ENCODE results near the gene HTRA3.
"Not testable (repeated sequence)": the region's sequence is repeated elsewhere in the genome, so short reads cannot be mapped to it uniquely, and the experiment has no call there.

The HTRA3 gene

DNA sequence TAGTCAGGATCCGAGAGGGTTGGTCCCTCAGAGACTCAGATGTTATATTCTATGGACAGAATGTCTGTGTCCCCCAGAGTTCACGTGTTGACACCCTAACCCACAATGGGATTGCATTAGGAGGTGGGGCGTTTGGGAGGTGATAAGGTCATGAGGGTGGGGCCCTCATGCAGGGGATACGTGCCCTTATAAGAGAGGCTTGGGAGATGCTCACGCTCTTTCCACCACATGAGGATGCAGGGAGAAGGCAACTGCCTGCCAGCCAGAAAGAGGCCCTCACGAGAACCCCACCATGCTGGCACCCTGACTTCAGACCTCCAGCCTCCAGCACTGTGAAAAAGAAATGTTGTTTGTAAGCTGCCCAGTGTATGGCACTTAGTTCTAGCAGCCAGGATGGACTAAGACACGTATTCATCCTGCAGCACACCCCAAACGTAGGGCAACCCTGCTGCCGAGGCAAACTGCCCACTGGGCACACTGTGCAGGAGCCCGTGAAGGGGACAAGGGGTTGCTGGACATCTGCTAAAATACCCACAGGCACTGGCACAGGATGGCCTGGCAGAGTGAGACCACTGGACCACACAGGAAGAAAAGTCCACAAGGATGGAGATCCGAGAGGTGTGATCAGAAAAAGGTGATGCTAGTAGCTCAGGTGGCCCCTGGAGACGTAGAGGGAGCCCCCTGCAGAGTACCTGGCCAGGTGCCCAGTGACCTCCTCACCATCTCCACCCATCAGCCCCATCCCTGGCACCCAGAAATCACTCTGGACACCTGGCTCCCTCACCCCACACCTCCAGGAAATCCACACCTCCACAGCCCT lies 62.7 kb downstream of the HTRA3 start:
- no peak for DNase-seq

GRCh38 chr4:8332891-8333331 lies 63.4 kb downstream of the HTRA3 start:
- no peak for DNase-seq

DNA sequence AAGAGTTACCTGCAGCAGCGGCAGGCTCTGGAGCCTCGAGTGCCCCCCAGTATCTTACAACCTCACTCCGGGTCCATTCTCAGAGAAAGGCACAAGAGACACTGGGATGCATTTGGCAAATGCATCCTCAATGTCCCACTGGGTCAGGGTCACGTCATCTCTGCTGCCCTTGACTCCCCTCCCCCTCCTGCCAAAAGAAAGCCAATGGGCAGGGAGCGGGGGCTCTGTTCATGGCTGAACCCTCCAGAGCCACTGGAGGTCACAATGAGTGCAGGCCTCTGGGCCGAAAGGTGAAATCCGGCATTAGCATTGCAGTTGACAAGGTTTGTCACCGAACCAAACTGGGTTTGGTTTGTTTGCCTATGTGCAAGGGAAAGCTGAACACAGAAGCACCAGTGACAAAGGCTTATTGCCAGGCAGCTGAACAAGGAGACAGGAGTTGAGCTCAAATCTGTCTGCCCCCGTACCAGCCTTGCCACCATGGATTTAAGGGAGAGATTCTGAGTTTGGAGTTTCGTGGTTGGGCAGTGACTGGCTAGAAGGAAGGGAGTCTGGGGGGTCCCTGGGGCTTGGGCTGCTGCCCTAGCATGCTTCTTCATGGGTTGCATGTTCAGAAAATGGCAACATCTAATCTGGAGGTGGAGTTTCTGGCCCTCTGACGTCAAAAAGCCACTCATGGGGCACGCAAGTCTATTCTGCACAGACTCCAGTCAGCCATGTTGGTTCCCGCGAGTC lies 64.3 kb downstream of the HTRA3 start:
- no peak for DNase-seq

- DNase-seq, result no peak
Measured at GRCh38 chr4:8334786-8335460, 65.4 kb downstream of the HTRA3 start.

DNA sequence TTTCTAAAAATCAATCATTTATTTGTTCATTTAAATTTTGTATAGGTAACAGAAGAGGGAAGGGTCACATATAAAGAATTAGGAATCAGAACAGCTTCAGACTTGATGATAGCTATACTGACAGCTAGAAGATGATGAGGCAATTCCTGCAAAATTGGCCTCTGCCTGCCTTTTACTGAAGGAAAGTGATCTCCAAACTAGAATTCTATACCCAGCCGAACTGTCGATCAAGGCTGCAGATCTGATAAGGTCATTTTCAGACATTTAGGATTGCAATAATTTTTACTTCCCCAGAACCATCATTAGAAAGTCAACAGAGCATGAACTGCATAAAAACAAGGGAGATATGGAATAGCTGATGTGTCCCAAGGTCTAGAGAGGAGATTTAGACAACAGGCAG lies 66.3 kb downstream of the HTRA3 start:
- no peak for DNase-seq

DNA sequence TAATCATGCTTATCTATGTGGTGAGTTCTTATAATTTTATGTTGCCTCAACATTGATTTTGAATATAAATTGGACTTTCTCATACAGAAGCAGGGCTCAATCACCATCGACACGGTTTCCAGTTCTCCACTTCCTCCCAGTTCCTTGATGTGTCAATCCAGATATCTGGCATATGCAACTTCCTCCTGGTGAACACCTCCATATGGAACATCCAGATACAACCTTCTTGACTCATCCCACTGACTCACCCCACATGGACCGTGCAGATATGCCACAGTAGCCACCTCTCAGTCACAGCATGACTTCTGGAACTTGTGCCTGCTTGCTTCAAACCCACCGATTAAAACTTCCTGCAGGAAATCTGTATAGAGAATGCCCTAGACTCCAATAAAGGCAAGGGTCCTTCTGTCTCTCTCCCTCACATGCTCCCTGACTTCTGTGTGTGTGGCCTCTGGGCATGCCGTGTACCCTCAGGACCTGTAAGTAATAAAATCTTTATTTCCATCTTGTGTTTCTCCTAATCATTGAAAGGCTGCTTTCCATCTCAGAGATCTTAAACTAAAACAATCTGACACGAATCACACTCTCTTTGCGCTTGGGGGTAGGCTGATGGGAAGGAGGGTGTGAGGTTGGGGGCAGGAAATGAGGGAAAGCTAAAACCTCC lies 67.0 kb downstream of the HTRA3 start:
- peak; percentile 72 for DNase-seq

DNA sequence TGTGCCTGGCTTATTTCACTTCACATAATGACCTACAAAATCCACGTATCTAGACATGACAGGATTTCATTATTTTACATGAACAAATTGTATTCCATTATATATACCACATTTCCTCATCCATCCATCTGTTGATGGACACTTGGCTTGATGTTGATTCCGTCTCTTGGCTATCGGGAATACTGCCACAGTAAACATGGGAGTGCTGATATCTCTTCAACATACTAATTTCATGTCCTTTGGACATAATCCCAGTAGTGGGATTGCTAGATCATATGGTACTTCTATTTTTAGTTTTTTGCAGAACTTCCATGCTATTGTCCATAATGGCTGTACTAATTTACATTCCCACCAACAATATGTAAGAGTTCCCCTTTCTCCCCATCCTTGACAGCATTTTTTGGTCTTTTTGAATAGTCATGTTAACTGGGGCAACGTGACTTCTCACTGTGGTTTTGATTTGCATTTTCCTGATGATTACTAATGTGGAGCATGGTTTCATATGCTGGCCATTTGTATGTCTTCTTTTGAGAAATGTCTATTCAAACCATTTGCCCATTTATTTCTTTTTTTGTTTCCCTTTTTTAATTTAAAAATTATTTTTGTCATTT lies 68.9 kb downstream of the HTRA3 start:
- DNase-seq, result peak; percentile 16

- no peak for DNase-seq
Measured at GRCh38 chr4:8340781-8341241, 71.3 kb downstream of the HTRA3 start.

DNA sequence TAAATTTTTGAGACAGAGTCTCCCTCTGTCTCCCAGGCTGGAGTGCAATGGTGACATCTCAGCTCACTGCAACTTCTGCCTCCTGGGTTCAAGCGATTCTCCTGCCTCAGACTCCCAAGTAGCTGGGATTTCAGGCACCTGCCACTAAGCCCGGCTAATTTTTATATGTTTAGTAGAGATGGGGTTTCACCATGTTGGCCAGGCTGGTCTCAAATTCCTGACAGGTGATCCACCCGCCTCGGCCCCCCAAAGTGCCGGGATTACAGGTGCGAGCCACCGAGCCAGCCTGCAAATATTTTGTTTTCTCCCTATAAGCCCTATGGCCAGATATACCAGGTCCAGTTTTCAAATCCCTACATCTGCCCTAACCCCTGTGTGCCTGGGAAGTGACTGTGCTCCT lies 71.7 kb downstream of the HTRA3 start:
- DNase-seq, result not testable (repeated sequence)

- no peak for DNase-seq
Measured at GRCh38 chr4:8341691-8342090, 72.1 kb downstream of the HTRA3 start.

- DNase-seq, result no peak
Measured at GRCh38 chr4:8342651-8343261, 73.2 kb downstream of the HTRA3 start.

DNA sequence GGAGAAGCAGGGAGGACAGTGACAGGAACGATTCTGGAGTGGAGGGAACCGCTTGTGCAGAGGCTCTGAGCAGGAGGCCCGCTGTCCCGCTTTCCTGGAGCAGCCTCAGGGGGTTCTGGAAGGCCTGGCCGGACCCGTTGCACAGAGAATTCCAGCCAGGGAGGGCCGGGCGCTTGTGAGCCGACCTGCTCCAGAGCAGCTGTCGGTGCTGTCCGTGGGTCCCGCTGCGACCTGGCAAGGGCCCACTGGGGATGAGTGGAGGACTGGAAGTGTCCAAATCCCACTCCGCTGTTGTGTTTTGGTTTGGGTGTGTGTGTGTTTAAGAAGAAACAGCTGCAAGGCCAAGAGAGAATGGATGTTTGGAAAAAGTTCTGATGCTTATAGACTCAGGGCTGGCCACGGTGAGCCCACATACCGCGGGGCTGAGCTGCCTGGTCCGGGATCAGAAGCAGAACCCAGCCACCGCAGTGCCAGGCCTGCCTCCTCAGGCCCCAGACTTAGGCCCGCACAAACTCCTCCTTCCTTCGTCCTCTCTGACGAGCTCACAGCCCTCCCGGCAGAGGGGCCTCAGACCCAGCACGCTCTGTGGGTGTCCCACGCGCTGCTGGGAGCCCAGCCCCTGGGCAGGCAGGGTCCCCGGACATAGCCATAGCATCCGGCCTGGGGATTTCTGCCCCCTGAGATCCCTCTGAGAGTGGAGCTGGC lies 73.9 kb downstream of the HTRA3 start:
- no peak for DNase-seq

DNA sequence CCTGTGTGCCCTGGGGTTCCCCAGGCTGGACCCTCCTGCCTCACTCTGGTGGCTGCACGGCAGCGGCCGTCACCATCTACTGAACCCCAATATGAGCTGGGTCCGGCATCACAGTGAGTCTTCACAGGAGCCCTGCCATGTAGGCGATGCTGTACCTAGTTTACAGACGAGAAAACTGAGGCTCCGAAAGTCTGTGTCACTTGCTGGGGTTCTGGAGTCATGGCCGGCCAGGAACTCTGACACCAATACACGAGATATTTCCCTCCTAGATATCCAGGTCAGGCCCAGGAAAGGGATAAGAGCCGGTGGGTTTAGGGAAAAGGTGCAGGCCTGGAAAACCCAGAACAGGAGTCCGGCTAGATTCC lies 74.4 kb downstream of the HTRA3 start:
- no peak for DNase-seq

GRCh38 chr4:8344377-8344776 lies 74.8 kb downstream of the HTRA3 start:
- DNase-seq, result no peak

DNA sequence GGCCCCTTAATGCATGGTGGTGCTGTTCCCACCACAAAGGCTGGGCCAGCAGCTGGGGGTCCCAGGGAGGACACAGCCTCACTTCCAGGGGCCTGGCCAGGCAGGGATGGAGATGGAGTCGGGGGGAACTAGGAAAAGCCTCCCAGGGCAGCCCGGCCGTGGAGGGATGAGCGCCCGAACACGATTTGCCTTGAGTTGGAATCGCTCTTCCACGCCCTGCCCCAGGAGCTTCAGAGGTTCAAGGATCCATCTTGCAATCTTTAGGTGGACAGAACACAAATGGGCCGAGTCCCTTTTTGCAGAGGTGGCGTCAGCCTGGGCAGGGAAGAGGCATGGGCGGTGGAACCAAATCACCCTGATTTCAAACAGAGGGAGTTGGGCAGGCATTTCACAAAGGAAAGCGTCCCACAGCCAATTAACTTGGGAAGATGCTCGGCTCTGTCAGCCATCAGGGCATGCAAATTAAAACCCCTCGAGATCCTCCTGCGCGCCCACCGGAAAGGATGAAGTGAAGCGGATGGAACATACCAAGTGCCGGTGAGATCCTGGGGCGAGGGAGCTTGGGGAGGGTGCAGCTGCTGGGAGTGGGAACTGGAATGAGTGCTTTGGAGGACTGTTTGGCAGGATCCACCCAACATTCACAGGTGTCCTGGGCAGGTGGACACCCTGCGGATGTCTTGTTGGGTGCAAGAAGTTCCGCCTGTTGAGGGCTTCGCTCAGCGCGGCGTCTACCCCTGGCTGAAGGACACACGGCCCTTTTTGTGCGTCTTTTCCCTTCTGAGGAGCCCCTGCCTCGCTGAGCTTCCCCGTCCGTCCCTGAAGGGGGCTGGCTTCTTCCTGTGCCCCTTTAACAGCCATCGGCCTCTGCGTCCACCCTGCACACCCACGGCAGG lies 75.7 kb downstream of the HTRA3 start:
- DNase-seq, result no peak

- no peak for DNase-seq
Measured at GRCh38 chr4:8345946-8346814, 76.6 kb downstream of the HTRA3 start.

GRCh38 chr4:8346838-8347605 lies 77.5 kb downstream of the HTRA3 start:
- DNase-seq, result no peak

DNA sequence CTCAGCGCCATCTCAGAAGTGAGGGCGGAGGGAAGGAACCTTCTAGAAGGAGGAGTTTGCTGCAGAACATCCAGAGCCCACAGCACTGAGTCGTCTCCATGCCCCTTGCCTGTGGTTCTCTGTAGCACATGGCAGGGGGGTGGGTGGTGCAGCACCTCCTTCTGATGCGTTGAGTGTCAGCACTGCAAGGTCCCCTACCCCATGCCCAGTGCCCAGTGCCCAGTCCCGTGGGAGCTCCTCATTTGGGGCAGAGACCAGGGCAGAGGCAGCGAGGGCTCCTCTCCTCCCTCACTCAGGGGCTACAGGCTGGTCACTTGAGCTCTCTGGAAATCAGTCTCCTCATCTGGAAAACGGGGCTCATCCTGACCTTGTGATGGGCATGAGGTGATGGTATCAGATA lies 78.1 kb downstream of the HTRA3 start:
- no peak for DNase-seq

DNA sequence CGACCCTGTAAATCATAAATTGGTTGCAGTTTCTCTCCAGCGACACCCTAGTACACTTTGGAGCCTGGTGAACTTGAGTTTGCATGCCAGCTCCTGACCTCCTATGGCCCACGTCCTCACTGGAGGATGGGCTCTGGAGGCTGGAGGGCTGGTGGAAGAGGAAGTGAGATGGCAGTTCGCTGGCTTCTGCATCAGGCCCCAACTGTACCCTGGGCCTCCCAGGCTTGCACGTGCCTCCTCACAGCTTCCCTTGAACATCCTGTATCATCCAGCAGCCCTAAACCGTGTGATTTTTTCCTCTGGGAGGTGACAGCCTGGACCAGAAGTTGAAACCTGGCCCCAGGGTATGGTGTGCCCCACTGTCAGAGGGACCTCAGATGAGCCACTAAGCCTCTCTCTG lies 78.5 kb downstream of the HTRA3 start:
- peak; percentile 74 for DNase-seq

All from hematopoietic multipotent progenitor cell treated with erythropoietin and hydrocortisone succinate and interleukin-3 and kit ligand, for 4 days (in vitro differentiated cells).